Muscle of back (tissue), 11 donors: ENCODE data around the gene ARHGAP6. TPM values are rescaled to one million over a fixed set of nuclear protein-coding genes. Genes with fewer than 3 reads are reported as not detected.
A peak's percentile ranks its signal among the peaks of the same experiment; 100 is the strongest.

ENCODE experiments used
- DNase-seq, 3 donors: peaks; one replicate each; pipeline versions ENCODE4 v3.0.0 to v3.0.0-alpha.2; 2013
- polyA plus RNA-seq, 10 donors: library from polyadenylated mRNA; unstranded; fragments of 120-200 nt; gene quantifications; one replicate each; pipeline ENCODE4 v1.2.1, GENCODE V29; 2013; ENCODE audit not compliant: insufficient read length in 10 of 10

The ARHGAP6 gene
- polyA plus RNA-seq, 10 donors: 7.8 to 12.5 (median 10.1) TPM

- no peak for DNase-seq
These were observed 345.8 kb downstream of the ARHGAP6 start for GRCh38 chrX:11319806-11320520.

DNA sequence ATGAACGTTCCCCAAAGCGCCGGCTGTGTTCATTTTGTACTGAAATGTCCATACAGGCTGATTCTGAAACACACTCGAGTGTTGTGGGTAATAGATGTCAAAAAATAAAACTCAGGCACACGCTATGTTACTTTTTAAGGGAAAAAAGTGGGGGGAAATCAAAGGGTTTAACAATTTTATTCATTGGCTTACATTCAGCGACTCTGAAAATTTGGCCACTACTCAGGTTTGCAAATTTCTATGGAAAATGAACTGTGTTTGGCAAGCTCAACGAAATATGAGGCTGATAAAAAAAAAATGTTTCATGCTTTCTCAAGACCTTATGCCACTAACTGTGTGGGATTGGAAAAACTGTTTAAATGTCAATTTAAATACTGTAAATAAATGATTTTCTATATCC, 354.0 kb downstream of the ARHGAP6 start:
- peak; percentile 12 to 62 (median 21) for DNase-seq

DNA sequence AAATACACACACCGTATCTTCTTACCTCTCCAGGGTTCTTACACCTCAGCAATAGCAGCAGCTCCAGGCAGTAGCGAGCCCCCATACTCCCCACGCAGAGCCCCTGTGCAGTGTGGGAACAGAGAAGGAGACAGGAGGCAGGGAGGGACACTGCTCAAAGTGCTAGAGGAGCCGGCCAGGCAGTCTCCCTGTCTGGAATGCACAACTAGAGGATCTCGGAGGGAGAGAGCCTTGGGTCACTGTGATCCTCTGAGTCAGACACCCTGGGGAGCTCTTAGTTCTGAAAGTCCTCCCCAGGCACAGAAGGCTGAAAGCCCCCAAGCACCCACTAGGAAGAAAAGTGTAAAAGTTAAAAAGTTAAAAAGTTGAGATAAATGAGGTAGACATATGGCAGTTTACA, 356.5 kb downstream of the ARHGAP6 start:
- no peak for DNase-seq

GRCh38 chrX:11305641-11306040, 360.1 kb downstream of the ARHGAP6 start:
- no peak for DNase-seq

DNA sequence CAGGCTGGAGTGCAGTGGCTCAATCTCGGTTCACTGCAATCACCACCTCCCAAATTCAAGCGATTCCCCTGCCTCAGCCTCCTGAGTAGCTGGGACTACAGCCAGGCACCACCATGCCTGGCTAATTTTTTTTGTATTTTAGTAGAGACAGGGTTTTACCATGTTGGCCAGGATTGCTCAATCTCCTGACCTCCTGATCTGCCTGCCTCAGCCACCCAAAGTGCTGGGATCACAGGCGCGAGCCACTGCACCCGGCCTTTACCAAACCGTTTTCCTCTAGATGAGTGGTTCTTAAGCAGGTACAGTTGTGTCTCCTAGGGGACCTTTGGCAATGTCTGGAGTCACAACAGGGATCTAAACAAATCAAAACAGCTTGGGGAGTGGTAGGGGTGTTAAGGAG, 360.9 kb downstream of the ARHGAP6 start:
- no peak for DNase-seq

- DNase-seq: no peak
These were observed 367.1 kb downstream of the ARHGAP6 start for GRCh38 chrX:11298600-11298999.

GRCh38 chrX:11296051-11296450, 369.7 kb downstream of the ARHGAP6 start:
- no peak for DNase-seq

GRCh38 chrX:11293113-11293512, 372.6 kb downstream of the ARHGAP6 start, which contains the start of gene AMELX:
Gene AMELX, plus strand, starts transcription at chrX:11293413. Its CDS starts 1,376 bp downstream, at chrX:11294789.
- DNase-seq: no peak

DNA sequence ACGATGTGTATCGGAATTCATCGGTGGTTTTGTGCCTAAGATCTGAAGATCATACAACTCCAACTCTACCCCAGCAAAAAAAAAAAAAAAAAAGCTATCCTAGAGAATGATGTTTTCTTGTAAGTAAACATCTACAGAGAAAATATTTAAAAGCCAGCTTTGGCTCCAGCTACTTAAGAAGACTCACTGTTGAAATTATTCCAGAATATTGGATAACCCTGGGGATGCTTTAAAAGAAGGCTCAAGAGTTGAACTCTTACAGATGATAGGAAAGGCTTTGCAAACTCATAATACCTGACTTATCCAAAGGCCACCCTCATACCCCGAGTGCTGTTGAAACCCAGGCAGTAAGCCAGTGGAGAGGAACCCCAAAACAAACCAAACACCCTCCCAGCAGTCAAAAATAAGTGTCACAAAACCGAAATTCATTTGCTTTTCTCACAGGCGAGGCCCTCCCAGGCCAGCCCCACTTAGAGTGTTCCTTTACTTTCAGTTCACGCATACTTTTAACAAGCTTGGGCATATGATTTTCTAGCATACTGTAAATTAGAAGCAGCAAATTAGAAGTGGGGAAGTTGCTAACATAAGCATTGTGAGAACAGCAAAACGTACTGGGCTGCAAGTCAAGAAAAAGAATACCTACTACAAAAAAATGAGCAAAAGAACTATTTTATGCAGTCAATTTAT, 375.2 kb downstream of the ARHGAP6 start:
- peak in 1 of 3 donors; percentile 55 for DNase-seq

- DNase-seq: no peak
These were observed 378.2 kb downstream of the ARHGAP6 start for GRCh38 chrX:11287505-11287904.

DNA sequence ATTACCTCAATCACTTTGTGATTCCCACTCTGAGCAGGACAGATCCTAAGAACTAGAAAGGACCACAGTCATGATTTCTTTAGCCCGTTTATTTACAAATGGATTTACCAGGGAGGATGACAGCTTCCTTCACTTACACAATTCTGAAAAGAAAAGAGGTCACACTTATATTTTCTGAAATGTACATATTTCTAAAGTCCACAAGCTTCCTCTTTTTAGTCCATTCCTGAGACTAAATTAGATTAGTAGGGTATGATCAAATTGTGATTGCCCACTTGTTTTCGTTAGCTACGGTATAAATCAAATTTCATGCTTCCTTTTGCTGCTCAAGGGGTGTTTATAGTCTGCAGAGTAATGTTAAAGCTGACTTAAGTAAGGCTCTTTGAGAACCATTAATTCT, 380.1 kb downstream of the ARHGAP6 start:
- no peak for DNase-seq

- no peak for DNase-seq
These were observed 383.7 kb downstream of the ARHGAP6 start for GRCh38 chrX:11282043-11282442.

DNA sequence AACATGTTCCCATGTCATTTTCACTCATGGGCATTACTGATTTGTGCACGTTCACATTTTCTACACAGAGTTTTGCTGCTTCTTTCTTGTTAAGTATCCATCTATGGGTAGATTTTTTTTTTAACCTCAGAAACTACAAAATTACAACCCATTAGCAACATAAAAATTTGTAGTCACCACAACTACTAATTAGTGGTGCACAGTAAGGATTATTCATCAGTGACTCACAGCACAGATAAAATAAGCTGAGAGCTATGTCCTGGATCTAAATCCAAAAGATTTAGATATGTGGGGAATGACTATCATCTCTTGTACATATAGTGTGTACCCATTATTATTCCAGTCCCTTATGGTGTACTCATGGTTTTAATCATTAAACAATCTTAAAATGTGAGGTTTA, 392.2 kb downstream of the ARHGAP6 start:
- DNase-seq: no peak

DNA sequence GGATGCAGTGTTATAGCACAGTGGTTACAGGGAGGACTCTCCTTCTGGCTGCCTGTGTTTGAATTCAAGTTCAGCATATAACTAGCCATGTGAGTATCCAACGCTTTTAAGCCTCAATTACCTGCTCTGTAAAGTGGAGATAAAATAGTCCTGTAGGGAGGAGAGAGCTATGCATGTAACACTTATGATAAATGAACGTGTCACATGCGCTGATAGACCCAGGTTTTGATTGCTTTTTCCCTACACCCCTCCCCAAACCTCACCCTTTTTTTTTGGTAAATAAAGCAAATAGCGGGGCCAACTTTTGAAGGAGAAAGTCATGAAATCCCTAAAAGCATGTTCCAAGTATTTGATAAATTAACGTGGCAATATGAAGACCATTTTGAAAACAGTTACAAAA, 392.9 kb downstream of the ARHGAP6 start:
- no peak for DNase-seq

GRCh38 chrX:11272290-11272689, 393.4 kb downstream of the ARHGAP6 start:
- DNase-seq: no peak

DNA sequence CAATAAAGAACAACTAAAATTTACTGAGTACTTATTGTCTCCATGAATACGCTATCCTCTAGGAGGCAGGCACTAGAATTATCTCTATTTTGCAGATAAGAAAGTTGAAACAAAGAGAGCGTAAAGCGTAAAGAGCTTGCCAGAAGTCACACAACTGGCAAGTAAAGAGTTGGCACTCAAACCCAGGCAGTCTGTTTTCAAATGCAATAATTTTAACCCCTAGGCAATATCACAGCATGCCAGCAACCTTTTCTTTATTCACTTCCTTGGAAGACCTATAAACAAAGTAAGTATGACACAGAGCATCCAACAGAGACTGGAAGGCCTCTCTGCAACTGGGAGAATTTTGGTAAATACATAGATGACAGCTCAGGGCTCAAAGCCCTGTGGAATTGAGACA, 395.7 kb downstream of the ARHGAP6 start:
- no peak for DNase-seq

GRCh38 chrX:11269006-11269405, 396.7 kb downstream of the ARHGAP6 start:
- no peak for DNase-seq

GRCh38 chrX:11267425-11267824, 398.3 kb downstream of the ARHGAP6 start:
- DNase-seq: no peak

DNA sequence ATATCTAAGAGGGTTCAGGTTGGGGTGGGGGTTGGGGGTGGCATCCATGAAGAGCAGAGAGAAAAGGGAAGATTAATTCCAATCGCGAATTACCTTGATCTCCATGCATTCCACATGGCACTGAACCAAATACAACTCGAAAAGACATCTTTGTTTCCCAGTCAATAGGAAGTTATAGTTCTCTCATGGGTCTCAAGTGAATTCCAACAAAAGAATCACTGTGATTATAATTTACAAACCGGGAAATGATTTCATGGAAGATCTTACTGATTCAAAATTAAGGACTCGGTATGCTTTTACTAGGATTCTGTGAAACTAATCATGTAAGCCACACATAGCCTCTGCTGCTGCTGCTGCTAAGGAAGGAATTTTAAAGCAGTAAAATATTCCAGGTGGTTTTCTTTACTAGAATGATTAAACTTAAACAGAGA, 399.1 kb downstream of the ARHGAP6 start:
- DNase-seq: peak in 1 of 3 donors; percentile 33

GRCh38 chrX:11265352-11265751, 400.4 kb downstream of the ARHGAP6 start:
- peak in 1 of 3 donors; percentile 23 for DNase-seq

GRCh38 chrX:11264925-11265324, 400.8 kb downstream of the ARHGAP6 start:
- DNase-seq: no peak

DNA sequence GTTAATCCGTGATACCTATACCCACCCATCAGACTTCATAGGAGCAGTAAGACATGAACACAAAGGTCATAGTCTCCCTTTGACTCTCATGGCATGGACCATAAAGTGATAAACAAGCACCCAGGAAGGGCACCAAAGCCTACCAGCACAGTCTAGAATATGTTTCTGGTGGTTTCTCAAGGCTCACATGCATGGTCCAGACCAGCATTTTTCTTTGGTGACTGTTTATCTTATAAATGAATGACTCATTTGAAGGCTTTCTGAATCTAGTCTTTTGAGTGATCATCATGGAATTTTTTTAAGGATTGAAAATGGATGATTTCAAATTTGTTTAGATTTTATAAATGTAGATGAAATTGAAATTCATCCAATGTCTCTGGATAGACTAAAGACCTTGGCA, 404.5 kb downstream of the ARHGAP6 start:
- DNase-seq: no peak

- DNase-seq: no peak
These were observed 406.3 kb downstream of the ARHGAP6 start for GRCh38 chrX:11259437-11259836.
